ENCODE measurements around the gene FAAP24.
"Not testable (repeated sequence)": the region's sequence is repeated elsewhere in the genome, so short reads cannot be mapped to it uniquely, and the experiment has no call there.

Gene FAAP24

GRCh38 chr19:32971012-32971595, 938 bp upstream of the FAAP24 start:
- Histone ChIP-seq H3K9ac (ENCODE audit: low read length in 2 of 2) (peak overlapping the region; percentile 71 to 79), H3K27ac (ENCODE audit: low read length) (no peak overlapping the region), H3K4me3 (ENCODE audit: low read length in 2 of 2) (peak overlapping the region; percentile 75 to 91), H3K36me3 (ENCODE audit: control insufficient read depth in 2 of 2, insufficient read depth in 2 of 2, low read length in 2 of 2) (peaks cover 0 to 2% of the 10 kb centered on the region in 2 donors), H3K27me3 (ENCODE audit: control insufficient read depth in 1 of 2, insufficient read depth in 2 of 2, low read length in 2 of 2) (no peaks in the 10 kb centered on the region), H3K4me1 (ENCODE audit: control insufficient read depth, insufficient read depth, low read length) (peaks cover 23% of the 10 kb centered on the region), H3K9me3 (ENCODE audit: control insufficient read depth in 2 of 2, low read length in 2 of 2) (no peaks in the 10 kb centered on the region)

GRCh38 chr19:32976223-32976805, 4.3 kb downstream of the FAAP24 start:
- no peak overlapping the region for H3K9ac ChIP-seq (ENCODE audit: low read length in 2 of 2)
- no peak overlapping the region for H3K27ac ChIP-seq (ENCODE audit: low read length)
- H3K27me3 ChIP-seq (ENCODE audit: control insufficient read depth in 1 of 2, insufficient read depth in 2 of 2, low read length in 2 of 2), result no peaks in the 10 kb centered on the region
- H3K4me3 ChIP-seq (ENCODE audit: low read length in 2 of 2), result no peak overlapping the region
- H3K4me1 ChIP-seq (ENCODE audit: control insufficient read depth, insufficient read depth, low read length), result peaks cover 5% of the 10 kb centered on the region
- H3K9me3 ChIP-seq (ENCODE audit: control insufficient read depth in 2 of 2, low read length in 2 of 2), result no peaks in the 10 kb centered on the region
- H3K36me3 ChIP-seq (ENCODE audit: control insufficient read depth in 2 of 2, insufficient read depth in 2 of 2, low read length in 2 of 2), result no peaks in the 10 kb centered on the region

GRCh38 chr19:32977280-32977679, 5.2 kb downstream of the FAAP24 start:
- no peaks in the 10 kb centered on the region for H3K27me3 ChIP-seq (ENCODE audit: control insufficient read depth in 1 of 2, insufficient read depth in 2 of 2, low read length in 2 of 2)
- H3K9me3 ChIP-seq (ENCODE audit: control insufficient read depth in 2 of 2, low read length in 2 of 2), result no peaks in the 10 kb centered on the region
- H3K4me3 ChIP-seq (ENCODE audit: low read length in 2 of 2), result no peak overlapping the region
- H3K27ac ChIP-seq (ENCODE audit: low read length), result no peak overlapping the region
- H3K9ac ChIP-seq (ENCODE audit: low read length in 2 of 2), result no peak overlapping the region
- H3K36me3 ChIP-seq (ENCODE audit: control insufficient read depth in 2 of 2, insufficient read depth in 2 of 2, low read length in 2 of 2), result no peaks in the 10 kb centered on the region
- H3K4me1 ChIP-seq (ENCODE audit: control insufficient read depth, insufficient read depth, low read length), result peaks cover 2% of the 10 kb centered on the region

GRCh38 chr19:32977813-32978212, 5.8 kb downstream of the FAAP24 start:
- H3K36me3 ChIP-seq (ENCODE audit: control insufficient read depth in 2 of 2, insufficient read depth in 2 of 2, low read length in 2 of 2); H3K4me1 ChIP-seq (ENCODE audit: control insufficient read depth, insufficient read depth, low read length); H3K9me3 ChIP-seq (ENCODE audit: control insufficient read depth in 2 of 2, low read length in 2 of 2); H3K9ac ChIP-seq (ENCODE audit: low read length in 2 of 2); H3K4me3 ChIP-seq (ENCODE audit: low read length in 2 of 2); H3K27me3 ChIP-seq (ENCODE audit: control insufficient read depth in 1 of 2, insufficient read depth in 2 of 2, low read length in 2 of 2); H3K27ac ChIP-seq (ENCODE audit: low read length): not testable (repeated sequence)

- H3K27ac ChIP-seq (ENCODE audit: low read length), result not testable (repeated sequence)
Measured at GRCh38 chr19:32979807-32980206, 7.8 kb downstream of the FAAP24 start.

GRCh38 chr19:32982488-32982887, 10.4 kb downstream of the FAAP24 start:
- not testable (repeated sequence) for H3K36me3 ChIP-seq (ENCODE audit: control insufficient read depth in 2 of 2, insufficient read depth in 2 of 2, low read length in 2 of 2); H3K4me1 ChIP-seq (ENCODE audit: control insufficient read depth, insufficient read depth, low read length); H3K9ac ChIP-seq (ENCODE audit: low read length in 2 of 2); H3K27me3 ChIP-seq (ENCODE audit: control insufficient read depth in 1 of 2, insufficient read depth in 2 of 2, low read length in 2 of 2); H3K27ac ChIP-seq (ENCODE audit: low read length); H3K9me3 ChIP-seq (ENCODE audit: control insufficient read depth in 2 of 2, low read length in 2 of 2); H3K4me3 ChIP-seq (ENCODE audit: low read length in 2 of 2)

More at GRCh38 chr19:32979807-32980206, 7.8 kb downstream of the FAAP24 start:
- not testable (repeated sequence) for H3K36me3 ChIP-seq (ENCODE audit: control insufficient read depth in 2 of 2, insufficient read depth in 2 of 2, low read length in 2 of 2); H3K27me3 ChIP-seq (ENCODE audit: control insufficient read depth in 1 of 2, insufficient read depth in 2 of 2, low read length in 2 of 2); H3K4me3 ChIP-seq (ENCODE audit: low read length in 2 of 2); H3K9ac ChIP-seq (ENCODE audit: low read length in 2 of 2); H3K4me1 ChIP-seq (ENCODE audit: control insufficient read depth, insufficient read depth, low read length); H3K9me3 ChIP-seq (ENCODE audit: control insufficient read depth in 2 of 2, low read length in 2 of 2)

- H3K4me3 ChIP-seq (ENCODE audit: low read length in 2 of 2); H3K27me3 ChIP-seq (ENCODE audit: control insufficient read depth in 1 of 2, insufficient read depth in 2 of 2, low read length in 2 of 2); H3K27ac ChIP-seq (ENCODE audit: low read length); H3K4me1 ChIP-seq (ENCODE audit: control insufficient read depth, insufficient read depth, low read length); H3K36me3 ChIP-seq (ENCODE audit: control insufficient read depth in 2 of 2, insufficient read depth in 2 of 2, low read length in 2 of 2); H3K9ac ChIP-seq (ENCODE audit: low read length in 2 of 2); H3K9me3 ChIP-seq (ENCODE audit: control insufficient read depth in 2 of 2, low read length in 2 of 2): not testable (repeated sequence)
Measured at GRCh38 chr19:32988254-32988653, 16.2 kb downstream of the FAAP24 start.

GRCh38 chr19:32988724-32989123, 16.7 kb downstream of the FAAP24 start:
- Histone ChIP-seq H3K9me3 (ENCODE audit: control insufficient read depth in 2 of 2, low read length in 2 of 2) (no peaks in the 10 kb centered on the region), H3K4me1 (ENCODE audit: control insufficient read depth, insufficient read depth, low read length) (no peaks in the 10 kb centered on the region), H3K36me3 (ENCODE audit: control insufficient read depth in 2 of 2, insufficient read depth in 2 of 2, low read length in 2 of 2) (no peaks in the 10 kb centered on the region), H3K4me3 (ENCODE audit: low read length in 2 of 2) (no peak overlapping the region), H3K27me3 (ENCODE audit: control insufficient read depth in 1 of 2, insufficient read depth in 2 of 2, low read length in 2 of 2) (no peaks in the 10 kb centered on the region), H3K9ac (ENCODE audit: low read length in 2 of 2) (no peak overlapping the region), H3K27ac (ENCODE audit: low read length) (no peak overlapping the region)

- not testable (repeated sequence) for H3K36me3 ChIP-seq (ENCODE audit: control insufficient read depth in 2 of 2, insufficient read depth in 2 of 2, low read length in 2 of 2); H3K4me3 ChIP-seq (ENCODE audit: low read length in 2 of 2)
Measured at GRCh38 chr19:32995966-32996365, 23.9 kb downstream of the FAAP24 start.

GRCh38 chr19:32997061-32997464, 25.0 kb downstream of the FAAP24 start:
- not testable (repeated sequence) for H3K36me3 ChIP-seq (ENCODE audit: control insufficient read depth in 2 of 2, insufficient read depth in 2 of 2, low read length in 2 of 2); H3K4me3 ChIP-seq (ENCODE audit: low read length in 2 of 2); H3K27me3 ChIP-seq (ENCODE audit: control insufficient read depth in 1 of 2, insufficient read depth in 2 of 2, low read length in 2 of 2); H3K9me3 ChIP-seq (ENCODE audit: control insufficient read depth in 2 of 2, low read length in 2 of 2); H3K9ac ChIP-seq (ENCODE audit: low read length in 2 of 2); H3K27ac ChIP-seq (ENCODE audit: low read length); H3K4me1 ChIP-seq (ENCODE audit: control insufficient read depth, insufficient read depth, low read length)

More at GRCh38 chr19:32995966-32996365, 23.9 kb downstream of the FAAP24 start:
- not testable (repeated sequence) for H3K27ac ChIP-seq (ENCODE audit: low read length); H3K9me3 ChIP-seq (ENCODE audit: control insufficient read depth in 2 of 2, low read length in 2 of 2); H3K9ac ChIP-seq (ENCODE audit: low read length in 2 of 2); H3K27me3 ChIP-seq (ENCODE audit: control insufficient read depth in 1 of 2, insufficient read depth in 2 of 2, low read length in 2 of 2); H3K4me1 ChIP-seq (ENCODE audit: control insufficient read depth, insufficient read depth, low read length)

GRCh38 chr19:32997716-32998355, 25.8 kb downstream of the FAAP24 start:
- H3K27me3 ChIP-seq (ENCODE audit: control insufficient read depth in 1 of 2, insufficient read depth in 2 of 2, low read length in 2 of 2), result no peaks in the 10 kb centered on the region
- no peak overlapping the region for H3K27ac ChIP-seq (ENCODE audit: low read length)

More at GRCh38 chr19:32997716-32998355, 25.8 kb downstream of the FAAP24 start:
- no peaks in the 10 kb centered on the region for H3K36me3 ChIP-seq (ENCODE audit: control insufficient read depth in 2 of 2, insufficient read depth in 2 of 2, low read length in 2 of 2)
- no peaks in the 10 kb centered on the region for H3K4me1 ChIP-seq (ENCODE audit: control insufficient read depth, insufficient read depth, low read length)
- H3K9ac ChIP-seq (ENCODE audit: low read length in 2 of 2), result no peak overlapping the region
- H3K4me3 ChIP-seq (ENCODE audit: low read length in 2 of 2), result no peak overlapping the region
- H3K9me3 ChIP-seq (ENCODE audit: control insufficient read depth in 2 of 2, low read length in 2 of 2), result no peaks in the 10 kb centered on the region

Measured in stomach smooth muscle (tissue), 2 donors.